Uterus (tissue), 2 donors: ENCODE data around the gene GNAO1.

Source experiments
- CTCF ChIP-seq, 4 experiments: fragments of 200-600 bp in 2 of 4; fragments of 450-650 bp in 2 of 4; sonication (generic) in 2 of 4; IDR thresholded peaks; one replicate each; pipeline ENCODE4 v1.5.1; 2016 to 2019; ENCODE audit warnings: antibody characterized with exemption in 4 of 4, mild to moderate bottlenecking in 2 of 4, moderate library complexity in 1 of 4
- POLR2A ChIP-seq, 2 donors: fragments of 450-650 bp; IDR thresholded peaks; one replicate each; pipeline ENCODE4 v1.6.1; 2016; ENCODE audit warnings: antibody characterized with exemption in 2 of 2, mild to moderate bottlenecking in 1 of 2, moderate library complexity in 1 of 2

- TF ChIP-seq CTCF (IDR thresholded peaks at IDR 0.05) (no peak), POLR2A (IDR thresholded peaks at IDR 0.05) (no peak)
Measured at GRCh38 chr16:56288019-56288418, 96.7 kb downstream of the GNAO1 start.
